OCI-LY7 (cell line): ENCODE results near the gene FREM3.

ENCODE experiments used
- EZH2phosphoT487 ChIP-seq: fragments of 200-600 bp; sonication (generic); IDR thresholded peaks from 2 replicates; pipeline ENCODE4 v1.6.1; 2018; ENCODE audit warnings: low read depth, borderline replicate concordance, mild to moderate bottlenecking, mixed run types, antibody characterized with exemption, low read length, moderate library complexity, mixed read lengths
- TF ChIP-seq, protein P1 (sequence below): fragments of 200-600 bp; sonication (generic); conservative IDR thresholded peaks from 2 replicates; pipeline ENCODE4 v1.5.1; 2014; ENCODE audit warnings: mild to moderate bottlenecking, antibody characterized with exemption, low read length, moderate library complexity, mixed read lengths

- TF ChIP-seq, protein P1, sequence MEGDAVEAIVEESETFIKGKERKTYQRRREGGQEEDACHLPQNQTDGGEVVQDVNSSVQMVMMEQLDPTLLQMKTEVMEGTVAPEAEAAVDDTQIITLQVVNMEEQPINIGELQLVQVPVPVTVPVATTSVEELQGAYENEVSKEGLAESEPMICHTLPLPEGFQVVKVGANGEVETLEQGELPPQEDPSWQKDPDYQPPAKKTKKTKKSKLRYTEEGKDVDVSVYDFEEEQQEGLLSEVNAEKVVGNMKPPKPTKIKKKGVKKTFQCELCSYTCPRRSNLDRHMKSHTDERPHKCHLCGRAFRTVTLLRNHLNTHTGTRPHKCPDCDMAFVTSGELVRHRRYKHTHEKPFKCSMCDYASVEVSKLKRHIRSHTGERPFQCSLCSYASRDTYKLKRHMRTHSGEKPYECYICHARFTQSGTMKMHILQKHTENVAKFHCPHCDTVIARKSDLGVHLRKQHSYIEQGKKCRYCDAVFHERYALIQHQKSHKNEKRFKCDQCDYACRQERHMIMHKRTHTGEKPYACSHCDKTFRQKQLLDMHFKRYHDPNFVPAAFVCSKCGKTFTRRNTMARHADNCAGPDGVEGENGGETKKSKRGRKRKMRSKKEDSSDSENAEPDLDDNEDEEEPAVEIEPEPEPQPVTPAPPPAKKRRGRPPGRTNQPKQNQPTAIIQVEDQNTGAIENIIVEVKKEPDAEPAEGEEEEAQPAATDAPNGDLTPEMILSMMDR, result no peak
- no peak for TF ChIP-seq EZH2phosphoT487
These were observed 890 bp upstream of the FREM3 start for GRCh38 chr4:143701365-143701764.
